ENCODE data around the gene LRRC3C. TPM values are rescaled to one million over a fixed set of nuclear protein-coding genes. Genes with fewer than 3 reads are reported as not detected.

LRRC3C gene
- total RNA-seq, 1 experiment from 2014 or later = not detected

DNA sequence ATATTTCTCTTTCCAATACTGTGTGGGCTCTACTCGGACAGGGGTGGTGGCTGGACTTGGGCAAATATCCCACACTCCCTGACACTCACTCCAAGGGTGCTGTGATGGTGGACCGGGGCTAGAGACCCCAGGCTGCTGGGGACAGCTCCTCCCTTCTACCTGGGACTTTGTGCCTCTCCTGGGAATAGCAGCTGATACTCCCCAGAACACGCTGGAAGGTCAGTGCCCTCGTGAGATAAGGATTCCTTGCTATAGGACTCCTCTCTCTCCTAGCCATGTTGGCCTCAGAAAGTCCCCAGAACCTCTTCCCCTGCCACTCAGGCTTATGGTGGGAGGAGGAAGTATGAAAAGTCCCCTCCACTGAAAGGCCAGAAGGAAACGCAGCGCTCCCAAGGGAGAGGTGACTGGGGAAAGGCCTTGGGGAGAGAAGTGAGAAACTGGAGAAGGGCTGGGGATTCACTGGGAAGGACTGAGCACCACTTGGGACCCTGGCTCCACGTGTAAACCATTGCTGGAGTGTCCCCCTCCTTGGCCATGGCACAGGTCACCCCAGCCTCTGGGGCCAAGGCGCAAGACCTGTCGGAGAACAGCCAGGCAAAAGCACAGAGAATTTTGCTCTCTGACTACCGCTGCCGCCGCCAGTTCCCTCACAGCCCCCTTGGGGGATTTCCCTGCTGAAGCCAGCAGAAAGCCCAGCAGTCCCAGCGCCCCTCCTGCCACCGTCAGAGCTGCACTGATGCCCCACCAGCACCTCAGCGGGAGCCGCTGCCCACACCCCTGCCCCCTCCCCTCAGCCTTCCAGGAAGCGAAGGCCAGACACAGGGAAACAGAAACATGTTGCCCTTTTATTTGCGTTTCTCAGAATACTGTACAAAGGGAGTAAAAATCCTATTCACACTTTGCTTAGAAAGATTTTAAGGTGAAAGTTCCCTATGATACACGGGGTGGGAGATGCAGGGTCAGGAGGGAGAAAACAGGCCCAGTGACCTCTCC, 7.0 kb upstream of the LRRC3C start:
- Histone ChIP-seq H3K4me3 (ENCODE audit: low read depth, low read length) (no peak overlapping the region), H3K27me3 (replicated peaks; ENCODE audit: control insufficient read depth, insufficient read depth, low read length) (no peaks in the 10 kb centered on the region), H3K9me3 (no peaks in the 10 kb centered on the region), H3K36me3 (ENCODE audit: control insufficient read depth, insufficient read depth, low read length) (peaks cover 3% of the 10 kb centered on the region), H3K4me1 (peaks cover 24% of the 10 kb centered on the region)
- Mint-ChIP-seq H3K4me1 (ENCODE audit: low read depth, unreplicated experiment) (peaks cover 20% of the 10 kb centered on the region), H3K9me3 (ENCODE audit: unreplicated experiment) (no peaks in the 10 kb centered on the region), H3K27ac (ENCODE audit: unreplicated experiment) (no peak overlapping the region), H3K36me3 (ENCODE audit: insufficient read depth, unreplicated experiment) (peaks cover 42% of the 10 kb centered on the region), H3K27me3 (ENCODE audit: insufficient read depth, unreplicated experiment) (no peaks in the 10 kb centered on the region), H3K4me3 (ENCODE audit: unreplicated experiment) (no peak overlapping the region)
- POLR2A ChIA-PET = interaction anchor here (0.5 kb wide), 1 partner anchor 32 kb away, joined by 3 read pairs; no protein-coding TSS in a partner anchor
- TF ChIP-seq, protein P1, sequence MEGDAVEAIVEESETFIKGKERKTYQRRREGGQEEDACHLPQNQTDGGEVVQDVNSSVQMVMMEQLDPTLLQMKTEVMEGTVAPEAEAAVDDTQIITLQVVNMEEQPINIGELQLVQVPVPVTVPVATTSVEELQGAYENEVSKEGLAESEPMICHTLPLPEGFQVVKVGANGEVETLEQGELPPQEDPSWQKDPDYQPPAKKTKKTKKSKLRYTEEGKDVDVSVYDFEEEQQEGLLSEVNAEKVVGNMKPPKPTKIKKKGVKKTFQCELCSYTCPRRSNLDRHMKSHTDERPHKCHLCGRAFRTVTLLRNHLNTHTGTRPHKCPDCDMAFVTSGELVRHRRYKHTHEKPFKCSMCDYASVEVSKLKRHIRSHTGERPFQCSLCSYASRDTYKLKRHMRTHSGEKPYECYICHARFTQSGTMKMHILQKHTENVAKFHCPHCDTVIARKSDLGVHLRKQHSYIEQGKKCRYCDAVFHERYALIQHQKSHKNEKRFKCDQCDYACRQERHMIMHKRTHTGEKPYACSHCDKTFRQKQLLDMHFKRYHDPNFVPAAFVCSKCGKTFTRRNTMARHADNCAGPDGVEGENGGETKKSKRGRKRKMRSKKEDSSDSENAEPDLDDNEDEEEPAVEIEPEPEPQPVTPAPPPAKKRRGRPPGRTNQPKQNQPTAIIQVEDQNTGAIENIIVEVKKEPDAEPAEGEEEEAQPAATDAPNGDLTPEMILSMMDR (IDR thresholded peaks at IDR 0.05; ENCODE audit: insufficient read depth in 1 of 2, low read depth in 1 of 2, low read length in 1 of 2, severe bottlenecking in 1 of 2, unreplicated experiment in 1 of 2) = no peak
- intact Hi-C loops (cut with micrococcal nuclease; ENCODE audit: unreplicated experiment) = no loop called here
- DNase-seq = no peak
- CTCF ChIA-PET = no interaction called here
- no TSS peak for BruUV-seq (replicated peaks)

DNA sequence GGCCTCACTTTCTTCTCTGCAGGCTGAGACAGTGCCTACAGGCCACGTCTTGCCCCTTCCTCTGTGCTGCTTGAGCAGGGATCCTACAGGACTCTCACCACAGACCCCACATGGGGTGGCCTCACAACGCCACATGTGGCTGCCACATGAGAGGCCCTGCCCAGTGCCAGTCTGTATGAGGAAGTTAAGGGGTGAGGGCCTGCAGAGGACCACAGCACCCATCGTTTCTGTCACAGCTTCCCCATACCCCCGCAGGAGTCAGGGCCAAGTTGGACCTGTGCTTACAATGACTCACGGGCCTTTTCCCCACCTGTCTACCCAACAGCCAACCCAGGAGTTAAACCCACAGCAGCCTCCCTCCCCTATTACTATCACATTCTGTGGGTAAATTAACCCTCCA, 6.2 kb upstream of the LRRC3C start:
- H3K27ac Mint-ChIP-seq (ENCODE audit: unreplicated experiment) = no peak overlapping the region
- H3K27me3 Mint-ChIP-seq (ENCODE audit: insufficient read depth, unreplicated experiment) = no peaks in the 10 kb centered on the region
- Histone ChIP-seq H3K4me3 (ENCODE audit: low read depth, low read length) (no peak overlapping the region), H3K27me3 (replicated peaks; ENCODE audit: control insufficient read depth, insufficient read depth, low read length) (no peaks in the 10 kb centered on the region), H3K36me3 (ENCODE audit: control insufficient read depth, insufficient read depth, low read length) (peaks cover 3% of the 10 kb centered on the region), H3K9me3 (no peaks in the 10 kb centered on the region), H3K4me1 (peaks cover 24% of the 10 kb centered on the region)
- no peak overlapping the region for H3K4me3 Mint-ChIP-seq (ENCODE audit: unreplicated experiment)
- TF ChIP-seq, protein P1 (IDR thresholded peaks at IDR 0.05; ENCODE audit: insufficient read depth in 1 of 2, low read depth in 1 of 2, low read length in 1 of 2, severe bottlenecking in 1 of 2, unreplicated experiment in 1 of 2) = no peak
- no peak for DNase-seq
- ChIA-PET POLR2A (no interaction called here), CTCF (no interaction called here)
- intact Hi-C loops (cut with micrococcal nuclease; ENCODE audit: unreplicated experiment) = no loop called here
- H3K36me3 Mint-ChIP-seq (ENCODE audit: insufficient read depth, unreplicated experiment) = peaks cover 41% of the 10 kb centered on the region
- peaks cover 20% of the 10 kb centered on the region for H3K4me1 Mint-ChIP-seq (ENCODE audit: low read depth, unreplicated experiment)
- no peaks in the 10 kb centered on the region for H3K9me3 Mint-ChIP-seq (ENCODE audit: unreplicated experiment)
- BruUV-seq (replicated peaks) = TSS peak; percentile 88

DNA sequence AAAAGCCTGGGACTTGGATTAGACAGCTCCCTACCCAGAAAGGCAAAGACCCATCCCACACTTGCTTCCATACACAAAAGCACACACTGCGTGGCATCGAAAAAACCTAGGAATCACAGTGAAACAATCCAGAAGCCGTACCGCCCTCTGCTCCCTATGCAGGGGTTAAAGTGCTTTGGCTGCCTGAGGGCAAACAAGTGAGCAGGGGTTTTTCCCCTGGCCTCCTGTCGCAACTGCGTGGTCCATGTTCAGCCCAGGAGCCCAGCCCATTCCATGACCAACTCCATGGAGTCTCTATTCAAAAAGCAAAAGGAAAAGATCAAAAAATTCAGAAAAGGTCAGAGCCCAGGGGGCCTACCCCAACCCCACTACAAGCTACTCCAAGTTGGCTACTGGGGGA, 5.5 kb upstream of the LRRC3C start:
- CTCF ChIA-PET = no interaction called here
- Mint-ChIP-seq H3K4me3 (ENCODE audit: unreplicated experiment) (no peak overlapping the region), H3K4me1 (ENCODE audit: low read depth, unreplicated experiment) (peaks cover 14% of the 10 kb centered on the region), H3K9me3 (ENCODE audit: unreplicated experiment) (no peaks in the 10 kb centered on the region), H3K27me3 (ENCODE audit: insufficient read depth, unreplicated experiment) (no peaks in the 10 kb centered on the region), H3K36me3 (ENCODE audit: insufficient read depth, unreplicated experiment) (peaks cover 37% of the 10 kb centered on the region), H3K27ac (ENCODE audit: unreplicated experiment) (no peak overlapping the region)
- DNase-seq = no peak
- H3K9me3 ChIP-seq = no peaks in the 10 kb centered on the region
- H3K4me3 ChIP-seq (ENCODE audit: low read depth, low read length) = no peak overlapping the region
- H3K36me3 ChIP-seq (ENCODE audit: control insufficient read depth, insufficient read depth, low read length) = peaks cover 3% of the 10 kb centered on the region
- H3K27me3 ChIP-seq (replicated peaks; ENCODE audit: control insufficient read depth, insufficient read depth, low read length) = no peaks in the 10 kb centered on the region
- H3K4me1 ChIP-seq = peaks cover 22% of the 10 kb centered on the region
- POLR2A ChIA-PET = no interaction called here
- intact Hi-C loops (cut with micrococcal nuclease; ENCODE audit: unreplicated experiment) = no loop called here
- TF ChIP-seq, protein P1 (IDR thresholded peaks at IDR 0.05; ENCODE audit: insufficient read depth in 1 of 2, low read depth in 1 of 2, low read length in 1 of 2, severe bottlenecking in 1 of 2, unreplicated experiment in 1 of 2) = no peak
- BruUV-seq (replicated peaks) = no TSS peak

Measured in Caco-2 (cell line).